GM19035 (cell line): ENCODE results near the gene MEMO1.
"Not testable (repeated sequence)": the region's sequence is repeated elsewhere in the genome, so short reads cannot be mapped to it uniquely, and the experiment has no call there.

Experiments
- ATAC-seq: cut with Tn5 transposase; IDR thresholded peaks from one replicate; pipeline ENCODE4 v1.9.1; 2021; ENCODE audit not compliant: unreplicated experiment

The MEMO1 gene

GRCh38 chr2:31920962-31921361 is 89.8 kb downstream of the MEMO1 start:
- ATAC-seq = no peak

GRCh38 chr2:31919499-31919898 is 91.3 kb downstream of the MEMO1 start:
- no peak for ATAC-seq

GRCh38 chr2:31909661-31910060 is 101.1 kb downstream of the MEMO1 start:
- no peak for ATAC-seq

- ATAC-seq = not testable (repeated sequence)
Measured at GRCh38 chr2:31907491-31907890, 103.3 kb downstream of the MEMO1 start.

- no peak for ATAC-seq
Measured at GRCh38 chr2:31903109-31903780, 107.6 kb downstream of the MEMO1 start.

GRCh38 chr2:31901900-31902299 is 108.9 kb downstream of the MEMO1 start:
- ATAC-seq = no peak

- ATAC-seq = not testable (repeated sequence)
Measured at GRCh38 chr2:31900156-31900555, 110.7 kb downstream of the MEMO1 start.

- ATAC-seq = not testable (repeated sequence)
Measured at GRCh38 chr2:31898346-31898745, 112.5 kb downstream of the MEMO1 start.

- ATAC-seq = not testable (repeated sequence)
Measured at GRCh38 chr2:31897340-31897739, 113.5 kb downstream of the MEMO1 start.

- ATAC-seq = no peak
Measured at GRCh38 chr2:31896293-31896692, 114.5 kb downstream of the MEMO1 start.

- ATAC-seq = no peak
Measured at GRCh38 chr2:31894656-31895055, 116.2 kb downstream of the MEMO1 start.

GRCh38 chr2:31893094-31893493 is 117.7 kb downstream of the MEMO1 start:
- ATAC-seq = no peak

GRCh38 chr2:31889044-31889443 is 121.8 kb downstream of the MEMO1 start:
- ATAC-seq = no peak

GRCh38 chr2:31888550-31888949 is 122.3 kb downstream of the MEMO1 start:
- no peak for ATAC-seq

- ATAC-seq = no peak
Measured at GRCh38 chr2:31886700-31887099, 124.1 kb downstream of the MEMO1 start.

GRCh38 chr2:31877008-31877407 is 133.8 kb downstream of the MEMO1 start:
- ATAC-seq = no peak

GRCh38 chr2:31874071-31874470 is 136.7 kb downstream of the MEMO1 start:
- no peak for ATAC-seq

GRCh38 chr2:31865215-31865614 is 145.6 kb downstream of the MEMO1 start:
- no peak for ATAC-seq

- no peak for ATAC-seq
Measured at GRCh38 chr2:31863867-31864266, 146.9 kb downstream of the MEMO1 start.

- ATAC-seq = not testable (repeated sequence)
Measured at GRCh38 chr2:31863015-31863656, 147.7 kb downstream of the MEMO1 start.

GRCh38 chr2:31859959-31860358 is 150.8 kb downstream of the MEMO1 start:
- ATAC-seq = no peak

- ATAC-seq = no peak
Measured at GRCh38 chr2:31853521-31853920, 157.3 kb downstream of the MEMO1 start.

GRCh38 chr2:31842150-31842549 is 168.7 kb downstream of the MEMO1 start:
- not testable (repeated sequence) for ATAC-seq
